HCT116 (cell line): ENCODE data around the gene AMBP. TPM values are rescaled to one million over a fixed set of nuclear protein-coding genes. Genes with fewer than 3 reads are reported as not detected.

ENCODE experiments used
- ATAC-seq: fragments of 200-7000 bp; cut with Tn5 transposase; 2 replicates; pipeline ENCODE4 v1.9.1; 2020; ENCODE audit warnings: mild to moderate bottlenecking, moderate library complexity
- BruUV-seq: library from RNA; stranded (reverse); fragments of 400-500 nt; replicated peaks from 2 replicates; lab custom pipeline; 2021; lab: Mats Ljungman, UMichigan
- CTCF ChIA-PET: fragments of 300-600 bp; sonication (Branson Sonifier 250); formaldehyde crosslinking; loops from one replicate; lab custom pipeline; 2021; ENCODE audit warnings: antibody characterized with exemption; lab: Charles Lee
- POLR2A ChIA-PET: fragments of 300-600, 350-600 bp; sonication (Branson Sonifier 250); formaldehyde crosslinking; loops from one replicate; lab custom pipeline; 2021; ENCODE audit warnings: antibody characterized with exemption; lab: Charles Lee
- RAD21 ChIA-PET, 2 experiments: fragments of 300-600 bp; sonication (Branson Sonifier 250); formaldehyde crosslinking; loops; one replicate each; lab custom pipeline; 2023; ENCODE audit warnings: low total read pairs in 2 of 2; ENCODE audit not compliant: uncharacterized antibody in 2 of 2, unreplicated experiment in 2 of 2, low non-redundant PET in 1 of 2; lab: Charles Lee
- DNase-seq: peaks from one replicate; pipeline ENCODE4 v3.0.0-alpha.2; 2010; ENCODE audit warnings: low read depth, low spot score
- H2AFZ ChIP-seq: fragments of 200-600 bp; shearing (Covaris generic), sonication (generic); 2 replicates; pipeline ENCODE4 v1.6.1; 2017; ENCODE audit warnings: low read depth, mixed run types, mixed read lengths, antibody characterized with exemption, low read length; ENCODE audit not compliant: poor library complexity, severe bottlenecking
- H3K27ac ChIP-seq: 2 replicates; pipeline ENCODE4 v1.5.1; 2012; ENCODE audit warnings: low read depth, low read length
- H3K27me3 ChIP-seq: fragments of 200-600 bp; sonication (generic); 2 replicates; pipeline ENCODE4 v1.6.1; 2016; ENCODE audit warnings: mixed run types, low read length, mixed read lengths; ENCODE audit not compliant: insufficient read depth
- H3K36me3 ChIP-seq, 2 experiments: fragments of 200-500 bp in 1 of 2; fragments of 200-600 bp in 1 of 2; sonication (Bioruptor generic) in 1 of 2; sonication (generic) in 1 of 2; 2 replicates each; pipeline versions ENCODE4 v1.5.1 to v1.6.1; 2014 to 2016; ENCODE audit warnings: low read length in 2 of 2, inconsistent platforms in 1 of 2, mixed read lengths in 1 of 2, mixed run types in 1 of 2; ENCODE audit not compliant: insufficient read depth in 2 of 2, control insufficient read depth in 1 of 2
- H3K4me1 ChIP-seq, 2 experiments: fragments of 200-600 bp in 1 of 2; sonication (generic) in 1 of 2; 2 replicates each; pipeline versions ENCODE4 v1.5.1 to v1.6.1; 2012 to 2017; ENCODE audit warnings: low read length in 2 of 2, inconsistent platforms in 1 of 2, mild to moderate bottlenecking in 1 of 2, mixed read lengths in 1 of 2, mixed run types in 1 of 2, moderate library complexity in 1 of 2; ENCODE audit not compliant: insufficient read depth in 2 of 2, control insufficient read depth in 1 of 2
- H3K4me2 ChIP-seq: fragments of 200-600 bp; sonication (generic); 2 replicates; pipeline ENCODE4 v1.6.1; 2017; ENCODE audit warnings: mixed run types, low read length, mixed read lengths
- H3K4me3 ChIP-seq, 2 experiments: fragments of 200-600 bp in 1 of 2; sonication (generic) in 1 of 2; replicated peaks in 1 of 2; 2 replicates each; pipeline ENCODE4 v1.5.1; 2011 to 2016; ENCODE audit warnings: low read length in 2 of 2, control low read depth in 1 of 2, low read depth in 1 of 2, mild to moderate bottlenecking in 1 of 2, mixed read lengths in 1 of 2, mixed run types in 1 of 2
- H3K79me2 ChIP-seq: fragments of 200-600 bp; sonication (generic); 2 replicates; pipeline ENCODE4 v1.6.1; 2017; ENCODE audit warnings: mild to moderate bottlenecking, mixed run types, low read length, moderate library complexity, mixed read lengths; ENCODE audit not compliant: insufficient read depth
- H3K9ac ChIP-seq: fragments of 200-600 bp; sonication (generic); 2 replicates; pipeline ENCODE4 v1.6.1; 2016; ENCODE audit warnings: low read length, mixed read lengths
- H3K9me2 ChIP-seq: fragments of 200-600 bp; sonication (generic), shearing (Covaris generic); 2 replicates; pipeline ENCODE4 v1.6.1; 2017; ENCODE audit warnings: mixed run types, mild to moderate bottlenecking, moderate library complexity; ENCODE audit not compliant: insufficient read depth
- H3K9me3 ChIP-seq, 2 experiments: fragments of 200-500 bp in 1 of 2; fragments of 200-600 bp in 1 of 2; sonication (Bioruptor generic) in 1 of 2; sonication (generic) in 1 of 2; 2 replicates each; pipeline ENCODE4 v1.6.1; 2014 to 2017; ENCODE audit warnings: low read length in 2 of 2, mixed read lengths in 2 of 2, inconsistent platforms in 1 of 2, low read depth in 1 of 2, mild to moderate bottlenecking in 1 of 2, mixed run types in 1 of 2, moderate library complexity in 1 of 2; ENCODE audit not compliant: control insufficient read depth in 1 of 2, insufficient read depth in 1 of 2
- H4K20me1 ChIP-seq: fragments of 200-600 bp; sonication (generic), shearing (Covaris generic); 2 replicates; pipeline ENCODE4 v1.6.1; 2017; ENCODE audit warnings: mixed run types, mild to moderate bottlenecking, moderate library complexity; ENCODE audit not compliant: insufficient read depth
- CBX3 ChIP-seq: IDR thresholded peaks from 2 replicates; pipeline ENCODE4 v1.6.1; 2012; ENCODE audit warnings: low read depth
- CEBPB ChIP-seq: IDR thresholded peaks from 2 replicates; pipeline ENCODE4 v1.6.1; 2012; ENCODE audit warnings: low read depth
- EGR1 ChIP-seq: IDR thresholded peaks from 2 replicates; pipeline ENCODE4 v1.6.1; 2012; ENCODE audit warnings: low read depth
- FOSL1 ChIP-seq: IDR thresholded peaks from 2 replicates; pipeline ENCODE4 v1.6.1; 2012; ENCODE audit warnings: low read depth
- POLR2AphosphoS5 ChIP-seq: IDR thresholded peaks from 2 replicates; pipeline ENCODE4 v1.6.1; 2011; ENCODE audit warnings: mild to moderate bottlenecking, low read depth, low read length, moderate library complexity
- RAD21 ChIP-seq: IDR thresholded peaks from 2 replicates; pipeline ENCODE4 v1.6.1; 2012; ENCODE audit warnings: low read depth, mild to moderate bottlenecking
- SIN3A ChIP-seq: IDR thresholded peaks from 2 replicates; pipeline ENCODE4 v1.6.1; 2012; ENCODE audit warnings: low read depth
- SP1 ChIP-seq: IDR thresholded peaks from 2 replicates; pipeline ENCODE4 v1.6.1; 2012; ENCODE audit warnings: low read depth
- SRF ChIP-seq: IDR thresholded peaks from 2 replicates; pipeline ENCODE4 v1.6.1; 2012; ENCODE audit warnings: low read depth
- TCF7L2 ChIP-seq: IDR thresholded peaks from 2 replicates; pipeline ENCODE4 v1.7.0; 2011; ENCODE audit warnings: borderline replicate concordance, inconsistent platforms; ENCODE audit not compliant: insufficient read depth, insufficient read length; ENCODE audit errors: extremely low read depth
- YY1 ChIP-seq: IDR thresholded peaks from 2 replicates; pipeline ENCODE4 v1.6.1; 2011; ENCODE audit warnings: low read length, low read depth, moderate library complexity, mild to moderate bottlenecking; ENCODE audit not compliant: insufficient replicate concordance; ENCODE audit errors: extremely low read depth
- ZFX ChIP-seq: fragments of 450-650 bp; IDR thresholded peaks from 2 replicates; pipeline ENCODE4 v1.6.1; 2017
- intact Hi-C: fragments of 100-400 bp; cut with micrococcal nuclease; formaldehyde crosslinking; loops from 2 replicates; pipeline ENCODE4 v1.10.0; 2022
- total RNA-seq: library from RNA; stranded (reverse); gene quantifications from one replicate; pipeline ENCODE4 v1.2.1, GENCODE V29; 2021; ENCODE audit not compliant: unreplicated experiment
- TF ChIP-seq, protein P1 (sequence below): IDR thresholded peaks from 2 replicates; pipeline ENCODE4 v1.6.1; 2012; ENCODE audit warnings: low read depth
- TF ChIP-seq, protein P2 (sequence below): IDR thresholded peaks from 2 replicates; pipeline ENCODE4 v1.6.1; 2011; ENCODE audit warnings: mild to moderate bottlenecking, low read length, moderate library complexity; ENCODE audit not compliant: insufficient replicate concordance; ENCODE audit errors: extremely low read depth

Gene AMBP
- total RNA-seq, 1 experiment from 2014 or later, result 1.9 TPM

DNA sequence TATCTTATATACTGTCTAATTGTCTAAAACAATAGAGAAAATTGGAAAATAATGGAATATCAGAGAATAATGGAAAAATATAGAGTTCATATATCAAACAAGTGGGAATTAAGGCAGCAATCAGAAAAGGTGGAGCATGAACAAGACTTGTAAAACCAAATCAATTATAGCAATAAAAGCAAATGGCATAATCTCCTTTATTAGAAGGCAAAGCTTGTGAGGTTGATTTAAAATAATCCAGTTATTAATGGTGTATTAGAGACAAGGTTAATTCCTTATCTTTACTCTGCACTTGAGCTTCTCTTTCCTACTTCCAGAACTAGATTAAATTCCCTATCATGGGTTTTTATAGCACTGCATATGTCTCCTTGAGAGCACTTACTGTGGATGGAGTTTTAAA, 64.1 kb downstream of the AMBP start:
- H3K9me3 ChIP-seq, result no peaks in the 10 kb centered on the region
- no peaks in the 10 kb centered on the region for H4K20me1 ChIP-seq
- DNase-seq (no peak), ATAC-seq (no peak)
- H2AFZ ChIP-seq, result no peak overlapping the region
- ChIA-PET CTCF (no interaction called here), POLR2A (no interaction called here), RAD21 (no interaction called here)
- intact Hi-C loops, result no loop called here
- H3K9ac ChIP-seq, result no peak overlapping the region
- H3K4me1 ChIP-seq, result no peaks in the 10 kb centered on the region
- H3K27ac ChIP-seq, result no peak overlapping the region
- H3K36me3 ChIP-seq, result no peaks in the 10 kb centered on the region; a peak in 1 of 4 replicates
- TF ChIP-seq RAD21, result no peak
- no peak for TF ChIP-seq CEBPB
- no peak for TF ChIP-seq POLR2AphosphoS5
- no peak for TF ChIP-seq SIN3A
- TF ChIP-seq YY1, result no peak
- no peak for TF ChIP-seq TCF7L2
- TF ChIP-seq, protein P1, sequence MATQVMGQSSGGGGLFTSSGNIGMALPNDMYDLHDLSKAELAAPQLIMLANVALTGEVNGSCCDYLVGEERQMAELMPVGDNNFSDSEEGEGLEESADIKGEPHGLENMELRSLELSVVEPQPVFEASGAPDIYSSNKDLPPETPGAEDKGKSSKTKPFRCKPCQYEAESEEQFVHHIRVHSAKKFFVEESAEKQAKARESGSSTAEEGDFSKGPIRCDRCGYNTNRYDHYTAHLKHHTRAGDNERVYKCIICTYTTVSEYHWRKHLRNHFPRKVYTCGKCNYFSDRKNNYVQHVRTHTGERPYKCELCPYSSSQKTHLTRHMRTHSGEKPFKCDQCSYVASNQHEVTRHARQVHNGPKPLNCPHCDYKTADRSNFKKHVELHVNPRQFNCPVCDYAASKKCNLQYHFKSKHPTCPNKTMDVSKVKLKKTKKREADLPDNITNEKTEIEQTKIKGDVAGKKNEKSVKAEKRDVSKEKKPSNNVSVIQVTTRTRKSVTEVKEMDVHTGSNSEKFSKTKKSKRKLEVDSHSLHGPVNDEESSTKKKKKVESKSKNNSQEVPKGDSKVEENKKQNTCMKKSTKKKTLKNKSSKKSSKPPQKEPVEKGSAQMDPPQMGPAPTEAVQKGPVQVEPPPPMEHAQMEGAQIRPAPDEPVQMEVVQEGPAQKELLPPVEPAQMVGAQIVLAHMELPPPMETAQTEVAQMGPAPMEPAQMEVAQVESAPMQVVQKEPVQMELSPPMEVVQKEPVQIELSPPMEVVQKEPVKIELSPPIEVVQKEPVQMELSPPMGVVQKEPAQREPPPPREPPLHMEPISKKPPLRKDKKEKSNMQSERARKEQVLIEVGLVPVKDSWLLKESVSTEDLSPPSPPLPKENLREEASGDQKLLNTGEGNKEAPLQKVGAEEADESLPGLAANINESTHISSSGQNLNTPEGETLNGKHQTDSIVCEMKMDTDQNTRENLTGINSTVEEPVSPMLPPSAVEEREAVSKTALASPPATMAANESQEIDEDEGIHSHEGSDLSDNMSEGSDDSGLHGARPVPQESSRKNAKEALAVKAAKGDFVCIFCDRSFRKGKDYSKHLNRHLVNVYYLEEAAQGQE, result no peak
- TF ChIP-seq SRF, result no peak
- TF ChIP-seq SP1, result no peak
- no peak for TF ChIP-seq FOSL1
- no peak for TF ChIP-seq CBX3
- no peak for TF ChIP-seq ZFX
- TF ChIP-seq, protein P2, sequence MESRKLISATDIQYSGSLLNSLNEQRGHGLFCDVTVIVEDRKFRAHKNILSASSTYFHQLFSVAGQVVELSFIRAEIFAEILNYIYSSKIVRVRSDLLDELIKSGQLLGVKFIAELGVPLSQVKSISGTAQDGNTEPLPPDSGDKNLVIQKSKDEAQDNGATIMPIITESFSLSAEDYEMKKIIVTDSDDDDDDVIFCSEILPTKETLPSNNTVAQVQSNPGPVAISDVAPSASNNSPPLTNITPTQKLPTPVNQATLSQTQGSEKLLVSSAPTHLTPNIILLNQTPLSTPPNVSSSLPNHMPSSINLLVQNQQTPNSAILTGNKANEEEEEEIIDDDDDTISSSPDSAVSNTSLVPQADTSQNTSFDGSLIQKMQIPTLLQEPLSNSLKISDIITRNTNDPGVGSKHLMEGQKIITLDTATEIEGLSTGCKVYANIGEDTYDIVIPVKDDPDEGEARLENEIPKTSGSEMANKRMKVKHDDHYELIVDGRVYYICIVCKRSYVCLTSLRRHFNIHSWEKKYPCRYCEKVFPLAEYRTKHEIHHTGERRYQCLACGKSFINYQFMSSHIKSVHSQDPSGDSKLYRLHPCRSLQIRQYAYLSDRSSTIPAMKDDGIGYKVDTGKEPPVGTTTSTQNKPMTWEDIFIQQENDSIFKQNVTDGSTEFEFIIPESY, result no peak
- no peak for TF ChIP-seq EGR1
- TF ChIP-seq, all 23 proteins: peak for 0
- Histone ChIP-seq H3K79me2 (no peaks in the 10 kb centered on the region), H3K4me3 (no peak overlapping the region), H3K4me2 (no peak overlapping the region), H3K9me2 (no peaks in the 10 kb centered on the region), H3K27me3 (no peaks in the 10 kb centered on the region)
- BruUV-seq, result no TSS peak
